CD8-positive, alpha-beta memory T cell (primary cell): ENCODE measurements around the gene DNAJC2. TPM values are rescaled to one million over a fixed set of nuclear protein-coding genes. Genes with fewer than 3 reads are reported as not detected.
"Not testable (repeated sequence)": the region's sequence is repeated elsewhere in the genome, so short reads cannot be mapped to it uniquely, and the experiment has no call there.

Experiments used
- CTCF ChIA-PET: fragments of 350-600 bp; sonication (Branson Sonifier 250); formaldehyde crosslinking; loops from one replicate; lab custom pipeline; 2021; ENCODE audit warnings: antibody characterized with exemption; lab: Charles Lee
- POLR2A ChIA-PET: fragments of 350-600 bp; sonication (Branson Sonifier 250); formaldehyde crosslinking; loops from one replicate; lab custom pipeline; 2021; ENCODE audit warnings: antibody characterized with exemption; lab: Charles Lee
- DNase-seq, 5 donors: peaks; one replicate each; pipeline versions ENCODE4 v3.0.0 to v3.0.0-alpha.2; 2020 to 2022; ENCODE audit warnings: mixed read lengths in 1 of 5
- H3K27ac ChIP-seq: one replicate; pipeline ENCODE4 v1.7.0; 2013; ENCODE audit warnings: low read depth, mild to moderate bottlenecking, low read length, moderate library complexity
- H3K27me3 ChIP-seq: 2 replicates; pipeline ENCODE4 v1.7.0; 2013; ENCODE audit warnings: low read length, mild to moderate bottlenecking; ENCODE audit not compliant: insufficient read depth, poor library complexity, severe bottlenecking
- H3K36me3 ChIP-seq: 2 replicates; pipeline ENCODE4 v1.7.0; 2013; ENCODE audit warnings: mild to moderate bottlenecking, low read length, moderate library complexity; ENCODE audit not compliant: insufficient read depth
- H3K4me1 ChIP-seq: 2 replicates; pipeline ENCODE4 v1.7.0; 2013; ENCODE audit warnings: mild to moderate bottlenecking, low read length, moderate library complexity; ENCODE audit not compliant: insufficient read depth
- H3K4me3 ChIP-seq: 2 replicates; pipeline ENCODE4 v1.7.0; 2013; ENCODE audit warnings: mild to moderate bottlenecking, low read length
- H3K9me3 ChIP-seq: 2 replicates; pipeline ENCODE4 v1.7.0; 2013; ENCODE audit warnings: mild to moderate bottlenecking, low read length
- H3K27ac Mint-ChIP-seq, 8 donors: one replicate each; pipeline ENCODE4 v1.8.0; 2020 to 2021; ENCODE audit warnings: mixed read lengths in 8 of 8, mild to moderate bottlenecking in 6 of 8, inconsistent platforms in 3 of 8, moderate library complexity in 3 of 8
- H3K27me3 Mint-ChIP-seq, 2 donors: one replicate each; pipeline ENCODE4 v1.8.0; 2020 to 2021; ENCODE audit warnings: mixed read lengths in 2 of 2, mild to moderate bottlenecking in 1 of 2, moderate library complexity in 1 of 2
- H3K36me3 Mint-ChIP-seq, 3 donors: one replicate each; pipeline ENCODE4 v1.8.0; 2020 to 2021; ENCODE audit warnings: mixed read lengths in 3 of 3, inconsistent platforms in 1 of 3, mild to moderate bottlenecking in 1 of 3
- H3K4me1 Mint-ChIP-seq, 3 donors: one replicate each; pipeline ENCODE4 v1.8.0; 2020 to 2021; ENCODE audit warnings: mixed read lengths in 3 of 3, inconsistent platforms in 1 of 3, mild to moderate bottlenecking in 1 of 3
- H3K4me3 Mint-ChIP-seq, 7 donors: one replicate each; pipeline ENCODE4 v1.8.0; 2020 to 2021; ENCODE audit warnings: mixed read lengths in 7 of 7, mild to moderate bottlenecking in 6 of 7, moderate library complexity in 4 of 7, inconsistent platforms in 2 of 7
- H3K9me3 Mint-ChIP-seq, 5 donors: one replicate each; pipeline ENCODE4 v1.8.0; 2020 to 2022; ENCODE audit warnings: mixed read lengths in 5 of 5, mild to moderate bottlenecking in 3 of 5, moderate library complexity in 2 of 5, inconsistent platforms in 1 of 5
- polyA plus RNA-seq: library from polyadenylated mRNA; unstranded; fragments of 300-500 nt; fragmentation: Illumina TruSeq; gene quantifications from one replicate; pipeline ENCODE4 v1.2.3, GENCODE V29; 2021
- total RNA-seq, 2 experiments: library from RNA; stranded (reverse); gene quantifications; one replicate each; pipeline ENCODE4 v1.2.3, GENCODE V29; 2021

Gene DNAJC2
- total and polyA plus RNA-seq, 3 experiments from 2014 or later = 25.5 to 60.0 (median 59.6) TPM

GRCh38 chr7:103279636-103279962, 65.0 kb downstream of the DNAJC2 start:
- H3K9me3 Mint-ChIP-seq, H3K27me3 Mint-ChIP-seq, CTCF ChIA-PET, H3K27me3 ChIP-seq, H3K9me3 ChIP-seq, H3K36me3 ChIP-seq, DNase-seq, H3K4me1 ChIP-seq, H3K36me3 Mint-ChIP-seq: not testable (repeated sequence)
- Histone ChIP-seq H3K4me3 (peak overlapping the region; percentile 79), H3K27ac (peak overlapping the region; percentile 88)
- Mint-ChIP-seq H3K4me3 (peak overlapping the region; percentile 93 to 99 (median 98)), H3K4me1 (peaks cover 20 to 43% (median 23%) of the 10 kb centered on the region in 3 donors), H3K27ac (peak overlapping the region; percentile 91 to 100 (median 100))
- POLR2A ChIA-PET = interaction anchor here (0.6 kb wide), 1 partner anchor 202 kb away, joined by 3 read pairs; no protein-coding TSS in a partner anchor

DNA sequence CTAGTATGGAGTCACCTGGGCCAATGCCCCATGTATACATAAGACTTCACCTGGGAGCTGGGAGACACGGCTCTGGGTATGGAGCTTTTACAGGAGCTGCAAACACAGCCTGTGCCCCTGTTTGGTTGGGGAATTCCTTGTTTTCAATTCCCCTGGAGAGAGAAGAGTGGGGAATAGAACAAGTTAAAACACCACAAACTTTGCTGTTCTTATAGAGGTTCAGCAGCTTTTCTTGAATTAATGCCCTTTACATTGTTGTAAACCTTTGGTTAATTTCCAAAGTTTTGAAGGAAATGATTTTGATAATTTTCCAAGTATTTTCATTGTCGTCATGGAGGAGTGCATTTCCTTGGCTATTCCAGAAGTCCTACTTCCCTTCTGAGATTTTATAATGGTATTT, 66.4 kb downstream of the DNAJC2 start:
- peak overlapping the region in 7 of 8 donors; percentile 32 to 86 (median 67) for H3K27ac Mint-ChIP-seq
- CTCF ChIA-PET, POLR2A ChIA-PET, H3K27me3 Mint-ChIP-seq, H3K36me3 ChIP-seq, H3K4me1 ChIP-seq, H3K4me3 ChIP-seq, DNase-seq, H3K27me3 ChIP-seq, H3K9me3 ChIP-seq, H3K9me3 Mint-ChIP-seq, H3K27ac ChIP-seq: not testable (repeated sequence)
- H3K4me1 Mint-ChIP-seq = peaks cover 20 to 43% (median 23%) of the 10 kb centered on the region in 3 donors
- peak overlapping the region in 2 of 7 donors; percentile 32 to 44 for H3K4me3 Mint-ChIP-seq
- H3K36me3 Mint-ChIP-seq = peaks cover 0 to 17% (median 4%) of the 10 kb centered on the region in 3 donors

GRCh38 chr7:103274867-103275266, 69.7 kb downstream of the DNAJC2 start:
- H3K36me3 Mint-ChIP-seq = peaks cover 0 to 11% (median 8%) of the 10 kb centered on the region in 3 donors
- not testable (repeated sequence) for H3K9me3 Mint-ChIP-seq

GRCh38 chr7:103273374-103273773, 71.2 kb downstream of the DNAJC2 start:
- H3K9me3 Mint-ChIP-seq, H3K27ac ChIP-seq, CTCF ChIA-PET, H3K4me3 ChIP-seq, POLR2A ChIA-PET, H3K27me3 Mint-ChIP-seq, H3K9me3 ChIP-seq, H3K4me1 ChIP-seq, H3K36me3 ChIP-seq, H3K27me3 ChIP-seq, DNase-seq, H3K4me3 Mint-ChIP-seq, H3K27ac Mint-ChIP-seq: not testable (repeated sequence)
- Mint-ChIP-seq H3K36me3 (peaks cover 0 to 15% (median 8%) of the 10 kb centered on the region in 3 donors), H3K4me1 (peaks cover 0 to 11% (median 0%) of the 10 kb centered on the region in 3 donors)

More at GRCh38 chr7:103274867-103275266, 69.7 kb downstream of the DNAJC2 start:
- H3K27ac Mint-ChIP-seq, H3K27me3 ChIP-seq, H3K4me3 Mint-ChIP-seq, H3K36me3 ChIP-seq, H3K4me3 ChIP-seq, POLR2A ChIA-PET, H3K9me3 ChIP-seq, CTCF ChIA-PET, H3K27ac ChIP-seq, H3K27me3 Mint-ChIP-seq, H3K4me1 ChIP-seq, DNase-seq: not testable (repeated sequence)
- H3K4me1 Mint-ChIP-seq = peaks cover 9 to 22% (median 11%) of the 10 kb centered on the region in 3 donors

DNA sequence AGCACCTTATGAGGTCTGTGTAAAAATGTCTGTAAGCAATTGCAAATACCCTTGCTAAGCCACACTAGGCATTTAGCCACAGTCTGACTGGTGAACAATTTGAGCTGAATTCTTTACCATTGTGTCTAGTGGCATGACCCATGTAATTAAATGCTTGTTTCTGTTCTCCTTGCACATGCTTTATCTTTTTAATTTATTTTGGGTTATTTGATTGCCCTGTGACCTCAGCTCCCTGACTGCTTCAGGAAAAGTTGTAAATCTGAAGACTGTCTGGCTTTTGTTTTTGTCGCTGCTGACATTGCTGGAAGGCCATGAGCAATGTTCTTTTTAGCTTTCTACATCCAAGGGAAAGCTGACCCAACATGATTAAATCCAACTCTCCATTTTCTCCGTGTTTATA, 78.3 kb downstream of the DNAJC2 start:
- H3K4me1 ChIP-seq, H3K4me3 Mint-ChIP-seq, H3K27ac Mint-ChIP-seq, CTCF ChIA-PET, H3K4me1 Mint-ChIP-seq, H3K36me3 ChIP-seq, DNase-seq, H3K4me3 ChIP-seq, H3K27me3 Mint-ChIP-seq, POLR2A ChIA-PET, H3K9me3 ChIP-seq, H3K9me3 Mint-ChIP-seq, H3K27ac ChIP-seq, H3K36me3 Mint-ChIP-seq, H3K27me3 ChIP-seq: not testable (repeated sequence)

- H3K4me3 Mint-ChIP-seq, CTCF ChIA-PET: not testable (repeated sequence)
These were observed 80.5 kb downstream of the DNAJC2 start for GRCh38 chr7:103264054-103264453.

More at GRCh38 chr7:103264054-103264453, 80.5 kb downstream of the DNAJC2 start:
- H3K27me3 Mint-ChIP-seq, H3K27ac ChIP-seq, H3K9me3 Mint-ChIP-seq, H3K4me1 ChIP-seq, H3K4me1 Mint-ChIP-seq, H3K27me3 ChIP-seq, H3K9me3 ChIP-seq, H3K4me3 ChIP-seq, POLR2A ChIA-PET, H3K27ac Mint-ChIP-seq, H3K36me3 Mint-ChIP-seq, DNase-seq, H3K36me3 ChIP-seq: not testable (repeated sequence)

Other genes with a start within 250 kb of the DNAJC2 start
- 1 to 10 TPM; 8.4 to 8.5 TPM for gene NAPEPLD, start 195.7 kb downstream of the DNAJC2 start, total RNA-seq
- 7.6 TPM for gene NAPEPLD, start 195.7 kb downstream of the DNAJC2 start, polyA plus RNA-seq
- gene PMPCB, start 47.3 kb downstream of the DNAJC2 start, total RNA-seq = 10 to 100 TPM; 81.9 to 82.5 TPM
- gene PMPCB, start 47.3 kb downstream of the DNAJC2 start, polyA plus RNA-seq = 63.4 TPM
- 100 to 1,000 TPM; 203 to 209 TPM for gene PSMC2, start 2.9 kb upstream of the DNAJC2 start, total RNA-seq
- 107 TPM for gene PSMC2, start 2.9 kb upstream of the DNAJC2 start, polyA plus RNA-seq
- gene SLC26A5, start 101.4 kb upstream of the DNAJC2 start, total RNA-seq = not detected
- not detected for gene SLC26A5, start 101.4 kb upstream of the DNAJC2 start, polyA plus RNA-seq